H1 (cell line): ENCODE results near the gene ZPR1. TPM values are rescaled to one million over a fixed set of nuclear protein-coding genes. Genes with fewer than 3 reads are reported as not detected.

Experiments
- CTCF ChIA-PET: fragments of 300-600 bp; sonication (Branson Sonifier 250); formaldehyde crosslinking; loops from one replicate; lab custom pipeline; 2021; ENCODE audit not compliant: partially characterized antibody; lab: Charles Lee
- POLR2A ChIA-PET: fragments of 300-600 bp; sonication (Branson Sonifier 250); formaldehyde crosslinking; loops from one replicate; lab custom pipeline; 2021; ENCODE audit warnings: inconsistent platforms; ENCODE audit not compliant: partially characterized antibody; lab: Charles Lee
- DNase-seq, 2 experiments: peaks; one replicate each; pipeline versions ENCODE4 v3.0.0 to v3.0.0-alpha.2; 2010 to 2022; ENCODE audit warnings: low spot score in 2 of 2, low read depth in 1 of 2, mixed read lengths in 1 of 2
- FAIRE-seq: peaks from 2 replicates; lab custom pipeline; 2011; peaks lifted over from hg19 to GRCh38; lab: Jason Lieb, UNC
- H2AFZ ChIP-seq: 2 replicates; pipeline ENCODE4 v1.8.1; 2012; ENCODE audit warnings: low read length, inconsistent platforms
- H2AK5ac ChIP-seq: 2 replicates; pipeline ENCODE4 v1.6.1; 2013; ENCODE audit warnings: low read depth, low read length
- H2BK120ac ChIP-seq: replicated peaks from 2 replicates; pipeline ENCODE3; 2013; ENCODE audit warnings: low read depth, low read length, inconsistent platforms
- H2BK12ac ChIP-seq: 2 replicates; pipeline ENCODE4 v1.6.1; 2013; ENCODE audit warnings: low read depth, low read length
- H2BK15ac ChIP-seq: 2 replicates; pipeline ENCODE4 v1.6.1; 2013; ENCODE audit warnings: low read length
- H2BK20ac ChIP-seq: 2 replicates; pipeline ENCODE4 v1.6.1; 2013; ENCODE audit warnings: low read length
- H2BK5ac ChIP-seq: 2 replicates; pipeline ENCODE4 v1.6.1; 2013; ENCODE audit warnings: low read depth, low read length
- H3K14ac ChIP-seq: 2 replicates; pipeline ENCODE4 v1.6.1; 2013; ENCODE audit warnings: inconsistent platforms; ENCODE audit not compliant: insufficient read length
- H3K18ac ChIP-seq: 2 replicates; pipeline ENCODE4 v1.6.1; 2013; ENCODE audit warnings: low read length; ENCODE audit errors: extremely low read depth
- H3K23ac ChIP-seq: 2 replicates; pipeline ENCODE4 v1.6.1; 2013; ENCODE audit warnings: inconsistent platforms; ENCODE audit not compliant: insufficient read length
- H3K23me2 ChIP-seq: 2 replicates; pipeline ENCODE4 v1.6.1; 2013; ENCODE audit warnings: low read depth, low read length
- H3K27ac ChIP-seq: 2 replicates; pipeline ENCODE4 v1.6.1; 2011; ENCODE audit warnings: low read depth, low read length, inconsistent platforms
- H3K27me3 ChIP-seq, 4 experiments: replicated peaks in 1 of 4; 1 replicate in 1 of 4; 2 replicates in 3 of 4; pipeline versions ENCODE4 v1.6.1 to v1.8.1; 2011 to 2013; ENCODE audit warnings: low read length in 3 of 4, mild to moderate bottlenecking in 3 of 4, inconsistent platforms in 2 of 4, mixed read lengths in 2 of 4, moderate library complexity in 1 of 4; ENCODE audit not compliant: control insufficient read depth in 3 of 4, insufficient read depth in 3 of 4; ENCODE audit errors: extremely low read depth in 1 of 4
- H3K36me3 ChIP-seq, 4 experiments: 2 replicates each; pipeline versions ENCODE4 v1.6.1 to v1.8.1; 2011 to 2013; ENCODE audit warnings: mild to moderate bottlenecking in 4 of 4, low read length in 3 of 4, moderate library complexity in 2 of 4, control low read depth in 1 of 4, inconsistent platforms in 1 of 4; ENCODE audit not compliant: insufficient read depth in 4 of 4, control insufficient read depth in 2 of 4
- H3K4ac ChIP-seq: replicated peaks from 2 replicates; pipeline ENCODE3; 2013; ENCODE audit warnings: low read length, low read depth, mixed read lengths, inconsistent platforms; ENCODE audit not compliant: insufficient read length
- H3K4me1 ChIP-seq, 4 experiments: replicated peaks in 1 of 4; 1 replicate in 1 of 4; 2 replicates in 3 of 4; pipeline versions ENCODE4 v1.6.1 to v1.8.1; 2011 to 2013; ENCODE audit warnings: low read length in 3 of 4, inconsistent platforms in 2 of 4, mixed read lengths in 1 of 4; ENCODE audit not compliant: insufficient read depth in 4 of 4, control insufficient read depth in 3 of 4
- H3K4me2 ChIP-seq, 2 experiments: 2 replicates each; pipeline versions ENCODE4 v1.6.1 to v1.8.1; 2011 to 2013; ENCODE audit warnings: low read depth in 2 of 2, low read length in 2 of 2, control low read depth in 1 of 2, inconsistent platforms in 1 of 2, mild to moderate bottlenecking in 1 of 2; ENCODE audit not compliant: insufficient read depth in 1 of 2
- H3K4me3 ChIP-seq, 4 experiments: fragments of 200-600, 300-600 bp in 1 of 4; sonication (generic), shearing (Covaris generic), sonication (Bioruptor Twin) in 1 of 4; 2 replicates each; pipeline versions ENCODE4 v1.5.1 to v1.8.1; 2011 to 2016; ENCODE audit warnings: low read length in 4 of 4, low read depth in 3 of 4, control low read depth in 2 of 4, inconsistent platforms in 2 of 4, mild to moderate bottlenecking in 2 of 4, mixed read lengths in 1 of 4, moderate library complexity in 1 of 4; ENCODE audit not compliant: insufficient read depth in 2 of 4; ENCODE audit errors: extremely low read depth in 1 of 4
- H3K56ac ChIP-seq: replicated peaks from 2 replicates; pipeline ENCODE3; 2013; ENCODE audit warnings: low read depth, mild to moderate bottlenecking, mixed read lengths, low read length, inconsistent platforms; ENCODE audit not compliant: insufficient read length
- H3K79me1 ChIP-seq: 2 replicates; pipeline ENCODE4 v1.6.1; 2013; ENCODE audit warnings: low read depth, low read length, control low read depth
- H3K79me2 ChIP-seq, 2 experiments: 2 replicates each; pipeline versions ENCODE4 v1.6.1 to v1.8.1; 2012 to 2013; ENCODE audit warnings: low read length in 2 of 2, mild to moderate bottlenecking in 2 of 2, inconsistent platforms in 1 of 2; ENCODE audit not compliant: insufficient read depth in 2 of 2, control insufficient read depth in 1 of 2
- H3K9ac ChIP-seq, 4 experiments: replicated peaks in 1 of 4; 1 replicate in 1 of 4; 2 replicates in 3 of 4; pipeline versions ENCODE4 v1.6.1 to v1.8.1; 2011 to 2013; ENCODE audit warnings: low read depth in 3 of 4, low read length in 3 of 4, control low read depth in 2 of 4, mild to moderate bottlenecking in 2 of 4, moderate library complexity in 2 of 4, inconsistent platforms in 1 of 4; ENCODE audit errors: extremely low read depth in 1 of 4
- H3K9me3 ChIP-seq, 2 experiments: 2 replicates each; pipeline versions ENCODE4 v1.6.1 to v1.8.1; 2012 to 2013; ENCODE audit warnings: mild to moderate bottlenecking in 2 of 2, moderate library complexity in 2 of 2, control low read depth in 1 of 2, inconsistent platforms in 1 of 2, low read depth in 1 of 2, low read length in 1 of 2, mixed read lengths in 1 of 2; ENCODE audit not compliant: insufficient read depth in 2 of 2
- H4K20me1 ChIP-seq, 2 experiments: replicated peaks in 1 of 2; 2 replicates each; pipeline versions ENCODE3 to v1.8.1; 2011 to 2013; ENCODE audit warnings: inconsistent platforms in 2 of 2, low read length in 2 of 2, mild to moderate bottlenecking in 1 of 2; ENCODE audit not compliant: insufficient read depth in 2 of 2, control insufficient read depth in 1 of 2
- H4K5ac ChIP-seq: 2 replicates; pipeline ENCODE4 v1.6.1; 2013; ENCODE audit warnings: low read length, low read depth, mixed read lengths, inconsistent platforms; ENCODE audit not compliant: insufficient read length
- H4K8ac ChIP-seq: 2 replicates; pipeline ENCODE4 v1.8.0; 2013; ENCODE audit warnings: mild to moderate bottlenecking, moderate library complexity, low read length, inconsistent platforms; ENCODE audit not compliant: insufficient read depth; ENCODE audit errors: extremely low read depth
- H4K91ac ChIP-seq: replicated peaks from 2 replicates; pipeline ENCODE3; 2013; ENCODE audit warnings: low read length, mixed read lengths, inconsistent platforms; ENCODE audit not compliant: insufficient read length
- CTBP2 ChIP-seq: IDR thresholded peaks from 2 replicates; pipeline ENCODE4 v1.7.0; 2011; ENCODE audit warnings: borderline replicate concordance, mild to moderate bottlenecking, moderate library complexity, mixed read lengths, low read length; ENCODE audit not compliant: insufficient read depth, insufficient read length
- EGR1 ChIP-seq: IDR thresholded peaks from 2 replicates; pipeline ENCODE4 v1.6.1; 2011; ENCODE audit warnings: low read depth, low read length, borderline replicate concordance
- FOSL1 ChIP-seq: IDR thresholded peaks from 2 replicates; pipeline ENCODE4 v1.6.1; 2011; ENCODE audit warnings: mild to moderate bottlenecking, low read depth, low read length, moderate library complexity; ENCODE audit not compliant: insufficient read depth
- HDAC6 ChIP-seq: IDR thresholded peaks from one replicate; pipeline ENCODE4 v1.7.1; 2012; ENCODE audit warnings: low read depth, mild to moderate bottlenecking, inconsistent platforms, low read length, moderate library complexity
- JUN ChIP-seq: IDR thresholded peaks from 2 replicates; pipeline ENCODE4 v1.6.1; 2011; ENCODE audit warnings: low read depth, mild to moderate bottlenecking, improper control_type of control experiment, low read length
- KDM5A ChIP-seq: fragments of 200-600 bp; IDR thresholded peaks from 2 replicates; pipeline ENCODE4 v1.7.1; 2012; ENCODE audit warnings: mild to moderate bottlenecking, low read length, inconsistent platforms, mixed read lengths
- NANOG ChIP-seq: IDR thresholded peaks from 2 replicates; pipeline ENCODE4 v1.6.1; 2011; ENCODE audit warnings: low read length, low read depth, mild to moderate bottlenecking, inconsistent platforms; ENCODE audit not compliant: insufficient read depth, poor library complexity, severe bottlenecking
- POU5F1 ChIP-seq: IDR thresholded peaks from 2 replicates; pipeline ENCODE4 v1.6.1; 2011; ENCODE audit warnings: low read depth, mild to moderate bottlenecking, low read length, moderate library complexity
- RBBP5 ChIP-seq: IDR thresholded peaks from 2 replicates; pipeline ENCODE4 v1.7.1; 2012; ENCODE audit warnings: low read depth, mild to moderate bottlenecking, inconsistent platforms, low read length, moderate library complexity, borderline replicate concordance
- SAP30 ChIP-seq: fragments of 300-600 bp; sonication (generic); IDR thresholded peaks from 2 replicates; pipeline ENCODE4 v1.7.1; 2012; ENCODE audit warnings: low read length, moderate library complexity, mild to moderate bottlenecking, inconsistent platforms; ENCODE audit not compliant: insufficient read depth, insufficient replicate concordance
- TAF1 ChIP-seq: IDR thresholded peaks from 2 replicates; pipeline ENCODE4 v1.6.1; 2011; ENCODE audit warnings: mild to moderate bottlenecking, low read depth, low read length
- WGBS, 2 experiments: shearing (Covaris generic) in 1 of 2; methylation state at CpG; one replicate each; pipeline versions ENCODE4 v1.1.6 to v1.1.7; 2013 to 2015; ENCODE audit warnings: low lambda C conversion rate in 2 of 2, mixed read lengths in 2 of 2, inconsistent platforms in 1 of 2, low coverage in 1 of 2, missing lambda C conversion rate in 1 of 2; ENCODE audit not compliant: insufficient replicate concordance in 2 of 2, insufficient coverage in 1 of 2, insufficient read length in 1 of 2; ENCODE audit errors: extremely low coverage in 1 of 2, missing lambda C conversion rate in 1 of 2; 5-methylcytosine and 5-hydroxymethylcytosine counted together
- polyA plus RNA-seq, 7 experiments: library from polyadenylated mRNA; depleted of rRNA in 3 of 7; stranded (reverse) in 5 of 7; unstranded in 2 of 7; fragments of >200 nt in 5 of 7; fragments of 200-250 nt in 2 of 7; gene quantifications; 1 replicate in 5 of 7; 2 replicates in 1 of 7; 4 replicates in 1 of 7; pipeline versions ENCODE4 v1.2.1 to v1.2.3, GENCODE V29; 2011 to 2013; ENCODE audit warnings: missing spikeins in 2 of 7, mixed read lengths in 2 of 7
- total RNA-seq: library from RNA; stranded (reverse); fragmentation: NEBNext Ultra II Directional; extraction: Animal tissue kit (Norgen Biotek cat#: 25700); gene quantifications from 2 replicates; pipeline ENCODE4 v1.2.1, GENCODE V29; 2021

The ZPR1 gene
- total and polyA plus RNA-seq, 2 of the 8 experiments (the other 6 are each of a cell fraction or from before 2014, with no cell fraction given): 36.7 to 70.5 TPM

GRCh38 chr11:116730601-116731000 is 57.2 kb downstream of the ZPR1 start:
- no peak overlapping the region for H3K18ac ChIP-seq
- H3K4ac ChIP-seq: no peak overlapping the region
- no peak for FAIRE-seq
- POLR2A ChIA-PET: interaction anchor here (0.6 to 0.9 kb wide), 2 partner anchors 151 to 347 kb away, joined by 3 read pairs; no protein-coding TSS in a partner anchor
- H2AFZ ChIP-seq: no peak overlapping the region
- WGBS, 2 experiments: 82% methylated on average over 6 of the region's 6 CpGs; no CpG with 5 or more reads in 1 of the 2 experiments
- TF ChIP-seq KDM5A: no peak
- no peak for TF ChIP-seq POU5F1
- no peak for TF ChIP-seq SAP30
- no peak for TF ChIP-seq EGR1
- TF ChIP-seq HDAC6: no peak
- no peak for TF ChIP-seq NANOG
- TF ChIP-seq JUN: no peak
- TF ChIP-seq FOSL1: no peak
- TF ChIP-seq CTBP2: no peak
- no peak for TF ChIP-seq RBBP5
- TF ChIP-seq TAF1: no peak
- 0 out of 2 replicates have a peak overlapping the region, but pooled peaks have one; percentile 90 for H2BK15ac ChIP-seq
- H3K56ac ChIP-seq: no peak overlapping the region
- H3K79me1 ChIP-seq: no peaks in the 10 kb centered on the region
- no peak overlapping the region for H2AK5ac ChIP-seq
- CTCF ChIA-PET: interaction anchor here (0.7 to 11.9 kb wide), 14 partner anchors 8 to 231 kb away, joined by 4 to 334 read pairs (median 18); no protein-coding TSS in a partner anchor
- no peak overlapping the region; a peak in 1 of 8 replicates for H3K4me3 ChIP-seq
- DNase-seq: no peak
- no peaks in the 10 kb centered on the region for H4K20me1 ChIP-seq
- no peak overlapping the region for H3K14ac ChIP-seq
- H4K8ac ChIP-seq: no peak overlapping the region
- H3K36me3 ChIP-seq: no peaks in the 10 kb centered on the region
- H4K91ac ChIP-seq: no peak overlapping the region
- no peak overlapping the region for H4K5ac ChIP-seq
- no peak overlapping the region for H3K27ac ChIP-seq
- no peak overlapping the region for H2BK120ac ChIP-seq
- no peaks in the 10 kb centered on the region for H3K9me3 ChIP-seq
- no peak overlapping the region for H3K23ac ChIP-seq
- H2BK5ac ChIP-seq: no peak overlapping the region
- no peak overlapping the region for H2BK20ac ChIP-seq
- H3K9ac ChIP-seq: no peak overlapping the region
- no peaks in the 10 kb centered on the region for H3K23me2 ChIP-seq
- peaks cover 6 to 26% (median 17%) of the 10 kb centered on the region in 4 experiments for H3K4me1 ChIP-seq
- peak overlapping the region in 1 of 2 experiments; percentile 13; a peak in 2 of 4 replicates for H3K4me2 ChIP-seq
- H3K27me3 ChIP-seq: no peaks in the 10 kb centered on the region
- H2BK12ac ChIP-seq: no peak overlapping the region
- H3K79me2 ChIP-seq: no peaks in the 10 kb centered on the region
